ENCODE results near the gene CCDC50.

- TF ChIP-seq CTCF (IDR thresholded peaks at IDR 0.05) (no peak), POLR2A (IDR thresholded peaks at IDR 0.05) (no peak)
Observed at GRCh38 chr3:191314109-191314728, 15.0 kb upstream of the CCDC50 start.
